ENCODE measurements around the gene OR51V1.
"Not testable (repeated sequence)": the region's sequence is repeated elsewhere in the genome, so short reads cannot be mapped to it uniquely, and the experiment has no call there.

OR51V1 gene

DNA sequence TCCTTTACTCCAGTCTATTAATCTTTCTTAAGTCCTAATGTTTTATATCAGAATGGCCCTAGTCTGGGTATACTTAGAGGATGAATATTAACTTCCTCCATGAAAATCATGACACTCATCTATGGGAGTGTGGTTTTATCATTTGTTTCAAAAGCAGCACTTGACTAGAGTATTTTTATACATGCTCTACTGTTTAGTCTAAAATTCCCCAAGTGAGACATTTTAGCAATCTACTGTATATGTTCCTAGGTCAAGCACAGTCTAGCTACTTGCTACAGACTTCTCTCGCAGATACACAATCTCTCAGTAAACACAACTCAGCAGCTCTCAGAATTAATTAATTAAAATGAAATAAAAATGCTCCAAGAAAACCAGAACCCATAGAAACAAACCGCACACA lies 29.3 kb upstream of the OR51V1 start:
- DNase-seq: no peak

DNA sequence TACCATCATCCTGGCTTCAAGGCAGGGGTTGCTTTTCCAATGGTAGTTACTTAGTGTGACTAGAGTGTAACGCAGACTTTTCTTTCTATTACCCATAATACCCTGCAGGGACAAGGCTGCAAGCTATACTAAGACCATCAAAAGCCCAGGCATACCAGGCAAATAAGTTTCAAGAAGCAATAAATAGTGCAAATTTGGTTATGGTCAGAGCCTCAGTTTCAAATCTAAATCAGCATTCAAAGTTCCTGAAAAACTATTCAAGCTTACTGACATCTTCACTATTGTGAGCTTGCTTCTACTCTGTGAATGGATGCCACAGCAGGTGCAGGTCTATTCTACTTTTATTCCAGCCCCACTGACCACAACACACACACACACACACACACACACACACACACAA lies 28.9 kb upstream of the OR51V1 start:
- DNase-seq: no peak

DNA sequence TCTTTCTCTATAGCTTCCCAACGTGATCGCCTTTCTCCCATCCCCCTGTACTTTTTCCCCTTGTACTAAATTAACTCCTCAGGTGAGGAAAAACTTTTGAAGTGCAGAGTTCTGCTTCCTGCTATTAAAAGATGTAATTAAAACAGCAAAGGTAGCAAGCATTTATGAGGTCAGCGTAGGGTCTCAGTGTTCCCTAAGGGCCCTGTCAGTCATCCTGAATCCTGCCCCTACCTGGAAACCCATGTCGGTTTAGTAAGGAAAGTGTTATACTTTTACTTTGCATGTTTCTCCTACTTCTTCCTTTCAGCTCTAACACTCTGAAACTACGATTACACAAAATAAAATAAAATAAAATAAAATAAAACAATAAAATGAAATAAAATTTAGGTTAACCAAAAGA lies 27.6 kb upstream of the OR51V1 start:
- DNase-seq: no peak

DNA sequence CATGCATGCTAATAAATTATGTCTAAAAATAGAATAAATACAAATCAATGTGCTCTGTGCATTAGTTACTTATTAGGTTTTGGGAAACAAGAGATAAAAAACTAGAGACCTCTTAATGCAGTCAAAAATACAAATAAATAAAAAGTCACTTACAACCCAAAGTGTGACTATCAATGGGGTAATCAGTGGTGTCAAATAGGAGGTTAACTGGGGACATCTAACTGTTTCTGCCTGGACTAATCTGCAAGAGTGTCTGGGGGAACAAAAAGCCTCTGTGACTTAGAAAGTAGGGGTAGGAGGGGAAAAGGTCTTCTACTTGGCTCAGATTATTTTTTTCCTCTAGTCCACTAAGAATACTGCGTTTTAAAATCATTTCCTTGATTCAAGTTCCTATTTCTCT lies 27.2 kb upstream of the OR51V1 start:
- no peak for DNase-seq

DNA sequence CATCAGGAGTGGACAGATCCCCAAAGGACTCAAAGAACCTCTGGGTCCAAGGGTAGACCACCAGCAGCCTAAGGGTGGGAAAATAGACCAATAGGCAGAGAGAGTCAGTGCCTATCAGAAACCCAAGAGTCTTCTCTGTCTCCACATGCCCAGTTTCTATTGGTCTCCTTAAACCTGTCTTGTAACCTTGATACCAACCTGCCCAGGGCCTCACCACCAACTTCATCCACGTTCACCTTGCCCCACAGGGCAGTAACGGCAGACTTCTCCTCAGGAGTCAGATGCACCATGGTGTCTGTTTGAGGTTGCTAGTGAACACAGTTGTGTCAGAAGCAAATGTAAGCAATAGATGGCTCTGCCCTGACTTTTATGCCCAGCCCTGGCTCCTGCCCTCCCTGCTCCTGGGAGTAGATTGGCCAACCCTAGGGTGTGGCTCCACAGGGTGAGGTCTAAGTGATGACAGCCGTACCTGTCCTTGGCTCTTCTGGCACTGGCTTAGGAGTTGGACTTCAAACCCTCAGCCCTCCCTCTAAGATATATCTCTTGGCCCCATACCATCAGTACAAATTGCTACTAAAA lies 26.3 kb upstream of the OR51V1 start, which contains the start of gene HBB:
Gene HBB (minus strand): TSS at position 340 of the 579 bp plus-strand sequence. CDS start 50 bp downstream, at position 290.
- no peak for DNase-seq

DNA sequence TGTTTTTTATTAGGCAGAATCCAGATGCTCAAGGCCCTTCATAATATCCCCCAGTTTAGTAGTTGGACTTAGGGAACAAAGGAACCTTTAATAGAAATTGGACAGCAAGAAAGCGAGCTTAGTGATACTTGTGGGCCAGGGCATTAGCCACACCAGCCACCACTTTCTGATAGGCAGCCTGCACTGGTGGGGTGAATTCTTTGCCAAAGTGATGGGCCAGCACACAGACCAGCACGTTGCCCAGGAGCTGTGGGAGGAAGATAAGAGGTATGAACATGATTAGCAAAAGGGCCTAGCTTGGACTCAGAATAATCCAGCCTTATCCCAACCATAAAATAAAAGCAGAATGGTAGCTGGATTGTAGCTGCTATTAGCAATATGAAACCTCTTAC lies 25.0 kb upstream of the OR51V1 start:
- no peak for DNase-seq

DNA sequence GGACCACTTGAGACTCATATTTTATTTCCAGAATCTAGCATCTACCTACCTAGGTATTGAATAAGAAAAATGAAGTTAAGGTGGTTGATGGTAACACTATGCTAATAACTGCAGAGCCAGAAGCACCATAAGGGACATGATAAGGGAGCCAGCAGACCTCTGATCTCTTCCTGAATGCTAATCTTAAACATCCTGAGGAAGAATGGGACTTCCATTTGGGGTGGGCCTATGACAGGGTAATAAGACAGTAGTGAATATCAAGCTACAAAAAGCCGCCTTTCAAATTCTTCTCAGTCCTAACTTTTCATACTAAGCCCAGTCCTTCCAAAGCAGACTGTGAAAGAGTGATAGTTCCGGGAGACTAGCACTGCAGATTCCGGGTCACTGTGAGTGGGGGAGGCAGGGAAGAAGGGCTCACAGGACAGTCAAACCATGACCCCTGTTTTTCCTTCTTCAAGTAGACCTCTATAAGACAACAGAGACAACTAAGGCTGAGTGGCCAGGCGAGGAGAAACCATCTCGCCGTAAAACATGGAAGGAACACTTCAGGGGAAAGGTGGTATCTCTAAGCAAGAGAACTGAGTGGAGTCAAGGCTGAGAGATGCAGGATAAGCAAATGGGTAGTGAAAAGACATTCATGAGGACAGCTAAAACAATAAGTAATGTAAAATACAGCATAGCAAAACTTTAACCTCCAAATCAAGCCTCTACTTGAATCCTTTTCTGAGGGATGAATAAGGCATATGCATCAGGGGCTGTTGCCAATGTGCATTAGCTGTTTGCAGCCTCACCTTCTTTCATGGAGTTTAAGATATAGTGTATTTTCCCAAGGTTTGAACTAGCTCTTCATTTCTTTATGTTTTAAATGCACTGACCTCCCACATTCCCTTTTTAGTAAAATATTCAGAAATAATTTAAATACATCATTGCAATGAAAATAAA lies 24.3 kb upstream of the OR51V1 start:
- no peak for DNase-seq

DNA sequence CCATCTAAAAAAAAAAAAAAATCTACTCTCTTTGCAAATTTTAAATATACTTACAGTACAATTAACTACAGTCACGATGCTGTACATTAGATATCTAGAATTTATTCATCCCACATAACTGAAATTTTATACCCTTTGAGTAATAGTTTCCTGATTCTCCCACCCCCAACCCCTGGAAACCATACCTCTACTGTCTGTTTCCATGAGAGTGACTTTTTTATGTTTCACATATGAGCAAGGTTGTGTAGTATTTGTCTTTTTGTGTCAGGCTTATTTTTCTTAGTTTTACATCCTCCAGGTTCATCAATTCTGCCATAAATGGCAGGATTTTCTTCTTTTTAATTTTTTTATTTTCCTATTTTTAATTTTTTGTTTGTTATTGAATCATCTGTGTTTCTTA lies 23.2 kb upstream of the OR51V1 start:
- DNase-seq: no peak

DNA sequence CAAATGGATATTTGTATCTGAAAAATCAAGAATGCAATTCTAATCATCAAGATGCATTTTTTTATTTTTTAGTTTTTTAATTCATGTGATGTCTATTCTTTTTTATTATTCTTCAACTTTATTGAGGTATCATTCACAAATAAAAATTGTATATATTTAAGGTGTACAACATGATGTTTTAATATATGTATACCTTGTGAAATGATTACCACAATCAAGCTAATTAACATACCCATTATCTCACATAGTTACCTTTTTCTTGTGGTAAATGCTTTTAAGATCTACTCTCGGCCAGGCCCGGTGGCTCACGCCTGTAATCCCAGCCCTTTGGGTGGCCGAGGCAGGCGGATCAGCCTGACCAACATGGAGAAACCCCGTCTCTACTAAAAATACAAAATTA lies 22.7 kb upstream of the OR51V1 start:
- no peak for DNase-seq

DNA sequence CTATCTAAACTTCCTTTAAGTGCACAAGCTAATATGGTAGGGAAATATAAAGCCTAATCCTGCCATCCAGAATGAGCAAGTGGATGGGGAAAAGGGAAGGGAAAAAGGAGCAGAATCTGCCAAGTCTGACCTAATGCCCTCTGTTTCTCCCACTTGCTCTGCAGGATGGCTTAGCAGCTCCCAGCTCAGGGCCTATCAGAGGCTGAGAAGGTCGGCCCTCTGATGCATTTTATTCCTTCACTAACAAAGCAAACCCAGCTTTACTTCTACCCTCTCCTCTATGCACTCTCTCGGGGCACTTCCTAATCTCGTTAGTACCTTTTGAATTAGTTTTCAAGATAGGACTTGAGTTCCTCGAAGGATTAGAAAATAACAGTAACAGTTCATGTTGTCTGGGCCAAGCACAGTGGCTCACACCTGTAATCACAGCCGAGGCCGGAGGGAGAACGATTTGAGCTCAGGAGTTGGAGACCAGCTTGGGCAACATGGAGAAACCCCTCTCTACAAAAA lies 9.9 kb upstream of the OR51V1 start:
- no peak for DNase-seq

DNA sequence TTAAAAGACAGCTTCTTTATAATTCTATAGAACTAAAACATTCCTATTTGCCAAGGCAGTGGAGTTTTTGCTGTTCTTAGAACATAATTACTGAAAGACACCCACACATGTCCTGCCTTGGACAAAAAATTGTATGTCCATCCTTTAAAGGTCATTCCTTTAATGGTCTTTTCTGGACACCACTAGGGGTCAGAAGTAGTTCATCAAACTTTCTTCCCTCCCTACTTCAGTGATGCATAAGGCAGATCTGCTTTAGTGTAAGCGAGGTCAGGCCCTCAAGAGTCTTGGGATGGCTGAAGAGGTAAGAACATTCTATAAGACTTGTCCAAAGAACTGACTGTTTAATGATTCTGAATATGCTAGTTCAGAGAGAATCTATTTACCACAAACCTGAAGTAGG lies 4.3 kb upstream of the OR51V1 start:
- peak in 1 of 2 donors; percentile 39 for DNase-seq

DNA sequence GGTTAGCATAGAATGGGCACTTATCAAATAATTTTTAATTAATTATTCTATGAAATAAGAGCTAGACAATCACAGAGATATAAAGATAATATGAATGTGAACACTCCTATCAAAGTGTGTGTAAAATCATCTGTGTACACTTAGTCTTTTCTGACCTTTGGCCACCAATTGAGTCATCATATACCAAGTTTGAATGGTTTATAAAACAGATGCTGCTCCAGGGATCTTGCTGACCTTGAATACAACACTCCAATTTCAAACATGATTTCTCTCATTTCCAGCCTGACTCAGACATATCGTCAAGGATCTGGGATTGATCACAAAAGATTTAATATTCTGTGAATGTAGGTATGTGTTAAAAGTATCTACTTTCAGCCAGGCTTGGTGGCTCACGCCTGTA lies 2.9 kb upstream of the OR51V1 start:
- no peak for DNase-seq

DNA sequence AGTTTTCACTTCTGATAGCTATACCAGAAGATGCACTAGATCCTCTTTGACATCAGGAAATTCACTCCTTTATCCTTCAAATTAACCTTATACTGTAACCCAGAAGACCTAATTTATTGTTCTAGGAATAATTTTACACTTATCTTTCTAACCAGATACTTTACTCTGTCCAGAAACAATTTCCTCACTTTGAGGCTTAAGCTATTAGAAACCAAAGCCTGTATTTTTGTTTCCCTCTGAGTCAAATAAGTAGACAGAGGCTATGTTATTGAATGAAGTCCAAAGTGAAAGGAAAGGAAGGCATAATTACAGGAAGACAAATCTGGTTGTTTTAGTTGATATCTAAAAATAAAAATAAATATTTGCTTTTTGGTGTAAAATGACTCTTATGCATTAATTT lies 2.2 kb downstream of the OR51V1 start:
- DNase-seq: no peak

DNA sequence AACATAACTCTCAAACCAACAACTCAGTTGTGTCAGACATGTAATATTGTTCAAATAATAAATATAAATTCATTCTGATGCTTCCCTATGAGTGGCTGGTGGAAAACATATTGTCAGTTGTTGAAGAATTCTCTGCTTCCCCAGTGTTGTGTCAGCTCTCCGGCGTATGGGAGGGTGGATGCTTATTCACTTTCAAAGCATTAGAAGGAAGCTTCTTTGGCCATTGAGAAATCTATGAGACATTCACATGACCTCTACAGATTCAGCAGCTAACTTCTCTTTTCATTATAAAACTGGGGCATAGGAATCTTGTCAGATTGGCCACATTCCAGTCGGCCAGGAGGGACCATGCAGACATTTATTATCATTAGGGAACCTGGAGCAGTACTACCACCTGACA lies 2.9 kb downstream of the OR51V1 start:
- DNase-seq: no peak

DNA sequence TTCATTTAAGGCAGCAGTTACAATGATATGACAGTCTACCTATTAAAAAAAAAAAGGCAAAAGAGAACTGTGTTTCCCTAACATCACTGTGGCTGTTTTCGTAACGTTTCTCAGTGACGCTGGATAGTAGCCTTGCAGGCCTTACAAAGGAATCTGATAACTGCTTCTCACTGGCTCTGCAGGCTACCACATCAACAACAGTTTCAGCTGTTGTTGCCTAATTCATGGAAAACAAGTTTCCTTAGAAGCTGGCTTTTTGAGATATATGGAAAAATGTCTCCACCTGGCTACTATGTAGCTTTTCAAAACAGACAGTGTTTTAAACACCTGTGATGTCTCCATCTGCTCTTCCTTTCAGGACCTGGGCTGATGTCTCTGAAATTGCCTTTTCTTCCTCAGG lies 3.8 kb downstream of the OR51V1 start:
- no peak for DNase-seq

DNA sequence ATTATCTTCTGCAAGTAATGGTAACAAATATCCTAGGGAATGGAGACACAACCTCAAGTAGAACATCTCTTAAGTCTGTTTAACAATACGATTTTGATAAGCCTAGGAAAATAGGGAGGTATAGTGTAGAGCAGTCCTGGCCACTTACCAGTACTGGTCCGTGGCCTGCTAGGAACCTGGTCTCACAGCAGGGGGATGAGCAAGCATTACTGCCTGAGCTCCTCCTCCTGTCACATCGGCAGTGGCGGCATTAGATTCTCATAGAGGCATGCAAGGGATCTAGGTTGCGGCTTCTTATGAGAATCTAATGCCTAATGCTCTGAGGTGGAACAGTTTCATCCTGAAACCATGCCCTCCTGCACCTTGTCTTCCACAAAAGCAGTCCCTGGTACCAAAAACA lies 4.4 kb downstream of the OR51V1 start:
- DNase-seq: no peak

DNA sequence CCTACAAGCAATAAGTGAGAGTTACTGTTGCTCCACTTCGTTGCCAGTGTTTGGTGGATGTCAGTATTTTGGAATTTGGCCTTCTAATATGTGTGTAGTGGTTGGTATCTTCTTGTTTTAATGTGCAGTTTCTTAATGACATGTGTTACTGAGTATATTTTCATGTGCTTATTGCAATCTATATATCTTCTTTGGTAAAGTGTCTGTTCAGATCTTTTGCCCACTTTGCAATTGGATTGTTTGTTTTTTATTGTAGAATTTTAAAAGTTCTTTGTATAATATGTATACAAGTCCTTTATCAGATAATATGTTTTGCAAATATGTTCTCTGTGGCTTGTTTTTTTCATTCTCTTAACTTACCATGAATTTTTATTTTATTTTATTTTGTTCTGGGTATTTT lies 7.7 kb downstream of the OR51V1 start:
- DNase-seq: no peak

DNA sequence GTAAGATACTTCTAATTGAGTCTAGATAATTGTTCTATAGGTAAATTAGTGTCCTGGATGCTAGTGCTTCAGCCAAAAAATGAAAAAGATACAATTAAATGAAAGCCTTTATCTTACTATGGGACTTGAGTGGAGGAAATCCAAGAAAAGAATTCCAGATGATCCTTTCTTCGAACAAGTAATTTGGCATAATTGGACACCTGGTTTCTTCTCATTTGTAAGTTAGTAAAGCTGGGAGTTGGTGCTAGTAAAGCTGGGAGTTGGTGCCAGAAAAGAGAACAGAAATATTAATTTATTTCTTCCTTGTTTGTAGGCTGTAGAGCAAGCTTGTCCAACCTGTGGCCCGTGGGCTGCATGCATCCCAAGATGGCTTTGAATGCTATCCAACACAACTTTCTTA lies 12.3 kb downstream of the OR51V1 start:
- no peak for DNase-seq

DNA sequence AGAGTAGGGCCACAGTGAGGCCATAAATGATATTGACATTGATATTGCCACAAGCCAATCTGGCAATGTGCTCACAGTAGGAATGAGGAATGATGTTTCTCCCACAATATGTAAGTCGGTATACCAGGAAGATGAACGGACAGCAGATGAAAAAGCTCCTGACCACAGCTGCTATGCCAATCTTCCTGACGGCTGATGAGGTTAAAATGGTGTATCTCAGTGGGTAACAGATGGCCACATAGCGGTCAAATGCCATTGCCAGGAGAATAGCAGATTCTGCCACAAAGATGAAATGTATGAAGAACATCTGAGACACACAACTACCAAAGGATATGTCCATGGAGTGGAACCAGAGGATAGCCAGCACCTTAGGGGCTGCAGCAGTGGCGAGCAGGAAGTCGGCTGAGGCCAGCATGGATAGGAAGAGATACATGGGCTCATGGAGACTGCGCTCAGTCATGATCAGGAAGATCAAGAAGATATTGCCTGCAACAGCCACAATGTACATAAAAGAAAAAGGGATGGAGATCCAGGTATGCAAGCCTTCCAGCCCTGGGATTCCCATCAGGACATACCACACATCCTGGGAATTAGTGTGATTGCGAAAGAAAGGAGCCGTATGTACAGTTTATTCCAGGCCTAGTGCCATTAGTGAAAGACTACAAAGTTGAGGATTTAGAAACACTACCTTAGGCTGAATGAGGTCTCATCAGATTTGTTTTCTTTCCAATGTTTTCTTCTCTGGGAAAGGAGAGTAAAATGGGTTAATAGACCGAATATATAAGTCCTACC lies 22.2 kb downstream of the OR51V1 start:
- no peak for DNase-seq

DNA sequence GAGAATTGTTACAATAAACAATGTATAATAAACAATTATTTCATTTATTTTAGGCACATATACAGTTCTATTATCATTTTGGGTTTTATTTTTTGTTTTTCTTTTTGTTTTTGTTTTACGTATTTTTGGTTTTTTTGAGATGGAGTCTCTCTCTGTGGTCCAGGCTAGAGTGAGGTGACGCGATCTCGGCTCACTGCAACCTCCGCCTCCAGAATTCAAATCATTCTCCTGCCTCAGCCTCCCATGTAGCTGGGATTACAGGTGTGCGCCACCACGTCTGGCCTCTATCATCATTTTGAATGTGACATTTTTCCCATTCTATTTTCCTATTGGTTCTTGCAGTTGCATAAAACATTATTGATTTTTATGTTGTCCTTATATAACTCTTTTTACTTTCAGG lies 25.5 kb downstream of the OR51V1 start:
- DNase-seq: no peak

DNA sequence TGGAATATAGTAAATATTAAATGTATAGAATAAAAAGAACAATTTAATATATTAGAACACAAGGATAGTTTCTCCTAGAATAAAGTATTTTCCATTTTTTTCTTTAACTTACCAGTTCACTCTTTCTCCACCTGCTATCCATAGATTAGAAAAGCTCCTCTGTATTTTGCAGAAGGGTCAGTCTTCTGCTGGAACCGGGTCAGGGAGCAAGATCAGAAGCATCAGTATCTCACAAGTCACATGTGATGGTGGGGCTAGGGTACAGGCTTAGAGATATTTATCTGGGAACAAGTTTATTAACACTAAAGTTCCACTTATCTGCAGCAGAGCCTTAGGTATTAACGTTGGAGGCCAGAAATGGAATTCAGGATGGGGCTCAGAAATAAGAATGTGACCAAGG lies 28.6 kb downstream of the OR51V1 start:
- no peak for DNase-seq

DNA sequence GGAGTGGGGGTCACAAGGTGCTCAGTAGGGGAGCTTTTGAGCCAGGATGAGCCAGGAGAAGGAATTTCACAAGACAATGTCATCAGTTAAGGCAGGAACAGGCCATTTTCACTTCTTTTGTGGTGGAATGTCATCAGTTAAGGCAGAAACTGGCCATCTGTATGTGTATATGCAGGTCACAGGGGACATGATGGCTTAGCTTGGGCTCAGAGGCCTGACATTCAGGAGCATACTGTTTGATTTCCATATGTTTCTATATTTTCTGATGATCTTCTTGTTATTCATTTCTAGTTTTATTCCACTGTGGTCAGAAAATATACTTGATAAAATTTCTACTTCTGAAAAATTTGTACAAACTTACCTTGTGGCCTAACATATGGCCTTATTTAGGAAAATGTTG lies 34.6 kb downstream of the OR51V1 start:
- DNase-seq: not testable (repeated sequence)

DNA sequence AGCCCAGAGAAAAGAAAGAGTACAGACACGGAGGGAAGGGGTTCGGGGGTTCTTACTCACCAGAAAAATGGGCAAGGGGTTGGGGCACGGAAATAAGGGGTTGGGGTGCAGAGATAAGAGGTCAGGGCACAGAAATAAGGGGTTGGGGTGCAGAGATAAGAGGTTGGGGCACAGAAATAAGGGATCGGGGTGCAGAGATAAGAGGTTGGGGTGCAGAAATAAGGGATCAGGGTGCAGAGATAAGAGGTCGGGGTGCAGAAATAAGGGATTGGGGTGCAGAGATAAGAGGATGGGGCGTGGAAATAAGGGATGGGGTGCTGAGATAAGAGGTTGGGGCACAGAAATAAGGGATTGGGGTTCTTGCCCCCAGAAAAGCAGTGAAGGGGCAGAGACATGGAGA lies 35.7 kb downstream of the OR51V1 start:
- not testable (repeated sequence) for DNase-seq

DNA sequence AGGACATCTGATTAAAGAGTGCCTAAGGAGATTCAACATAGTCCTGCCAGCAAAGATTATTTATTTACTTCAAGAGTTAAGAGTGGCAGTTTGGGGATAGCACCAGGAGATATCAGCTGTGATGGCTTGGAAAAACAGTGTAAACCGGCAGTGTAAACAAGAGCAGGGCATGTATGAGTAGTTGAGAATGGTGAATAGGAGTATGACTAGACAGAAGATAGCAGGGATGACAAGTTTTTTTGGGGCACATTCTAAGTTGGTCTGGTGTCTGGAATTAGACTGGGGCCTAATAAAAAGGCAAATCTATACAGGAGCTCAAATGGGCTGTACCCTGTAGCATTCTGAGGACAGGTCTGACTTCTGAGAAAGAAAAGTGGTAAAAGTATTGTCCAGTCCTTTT lies 39.4 kb downstream of the OR51V1 start:
- DNase-seq: not testable (repeated sequence)

All from bone marrow (tissue), 2 donors.